Vagina (tissue), 2 donors: ENCODE measurements around the gene CORT.
"Not testable (repeated sequence)": the region's sequence is repeated elsewhere in the genome, so short reads cannot be mapped to it uniquely, and the experiment has no call there.

Source experiments
- CTCF ChIP-seq, 3 experiments: fragments of 450-650 bp in 2 of 3; fragments of 200-600 bp in 1 of 3; sonication (generic) in 1 of 3; IDR thresholded peaks; one replicate each; pipeline ENCODE4 v1.5.1; 2017 to 2019; ENCODE audit warnings: antibody characterized with exemption in 3 of 3, mild to moderate bottlenecking in 2 of 3, moderate library complexity in 2 of 3
- POLR2A ChIP-seq, 2 donors: fragments of 450-650 bp; IDR thresholded peaks; one replicate each; pipeline ENCODE4 v1.6.1; 2017; ENCODE audit warnings: antibody characterized with exemption in 2 of 2, mild to moderate bottlenecking in 2 of 2, moderate library complexity in 2 of 2

DNA sequence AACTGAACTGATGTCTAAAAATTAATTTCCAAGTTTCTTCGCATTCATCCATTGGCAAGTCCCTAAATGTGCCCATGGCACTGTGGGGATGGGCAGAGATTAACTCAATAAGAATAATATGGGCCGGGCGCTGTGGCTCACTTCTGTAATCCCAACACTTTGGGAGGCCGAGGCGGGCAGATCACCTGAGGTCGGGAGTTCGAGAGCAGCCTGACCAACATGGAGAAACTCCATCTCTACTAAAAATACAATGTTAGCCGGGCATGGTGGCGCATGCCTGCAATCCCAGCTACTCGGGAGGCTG is 24.4 kb downstream of the CORT start:
- TF ChIP-seq CTCF, POLR2A (IDR thresholded peaks at IDR 0.05): not testable (repeated sequence)
